ENCODE data around the gene C10orf71. TPM values are rescaled to one million over a fixed set of nuclear protein-coding genes. Genes with fewer than 3 reads are reported as not detected.

C10orf71 gene
- total RNA-seq, 1 donor from 2014 or later: not detected

Other genes with a start within 250 kb of the C10orf71 start
- 0.35 TPM in 2 replicates for gene VSTM4, start 183.6 kb upstream of the C10orf71 start, total RNA-seq
- not detected in 2 replicates for gene FAM170B, start 165.1 kb upstream of the C10orf71 start, total RNA-seq
- gene TMEM273, start 110.8 kb upstream of the C10orf71 start, total RNA-seq: not detected in 2 replicates
- gene DRGX, start 96.9 kb downstream of the C10orf71 start, total RNA-seq: not detected in 2 replicates
- gene ERCC6, start 240.0 kb downstream of the C10orf71 start, total RNA-seq: 9.7 and 24.3 TPM in 2 replicates